Retinal pigment epithelial cell (primary cell): ENCODE measurements around the gene MKNK2.

Experiments used
- DNase-seq: peaks from one replicate; pipeline ENCODE4 v3.0.0-alpha.2; 2010; ENCODE audit warnings: low read depth
- H3K4me3 ChIP-seq: 2 replicates; pipeline ENCODE4 v1.5.1; 2011; ENCODE audit warnings: mild to moderate bottlenecking, low read length, control low read depth, moderate library complexity
- CTCF ChIP-seq: conservative IDR thresholded peaks from 2 replicates; pipeline ENCODE4 v1.5.1; 2011; ENCODE audit warnings: low read depth, low read length, control low read depth, inconsistent platforms

MKNK2 gene

GRCh38 chr19:2040647-2041432 is 10.2 kb downstream of the MKNK2 start:
- DNase-seq = no peak
- TF ChIP-seq CTCF = no peak

GRCh38 chr19:2039959-2040646 is 10.9 kb downstream of the MKNK2 start:
- no peak for TF ChIP-seq CTCF
- DNase-seq = no peak

More at GRCh38 chr19:2040647-2041432, 10.2 kb downstream of the MKNK2 start:
- H3K4me3 ChIP-seq = no peak overlapping the region

GRCh38 chr19:2039089-2039958 is 11.7 kb downstream of the MKNK2 start:
- no peak for DNase-seq
- no peak for TF ChIP-seq CTCF
- H3K4me3 ChIP-seq = no peak overlapping the region

More at GRCh38 chr19:2039959-2040646, 10.9 kb downstream of the MKNK2 start:
- H3K4me3 ChIP-seq = no peak overlapping the region

- TF ChIP-seq CTCF = no peak
- H3K4me3 ChIP-seq = no peak overlapping the region
- DNase-seq = no peak
Measured at GRCh38 chr19:2038284-2039088, 12.6 kb downstream of the MKNK2 start.

- no peak for DNase-seq
- no peak overlapping the region for H3K4me3 ChIP-seq
- no peak for TF ChIP-seq CTCF
Measured at GRCh38 chr19:2037651-2038255, 13.3 kb downstream of the MKNK2 start.

- H3K4me3 ChIP-seq = no peak overlapping the region
- DNase-seq = no peak
- no peak for TF ChIP-seq CTCF
Measured at GRCh38 chr19:2036424-2036823, 14.6 kb downstream of the MKNK2 start.
